OCI-LY3 (cell line): ENCODE results near the gene PTP4A2.
A peak's percentile ranks its signal among the peaks of the same experiment; 100 is the strongest.

Experiments used
- H2AFZ ChIP-seq: fragments of 200-600, 300-600 bp; shearing (Covaris generic); 2 replicates; pipeline ENCODE4 v1.6.0; 2014; ENCODE audit warnings: antibody characterized with exemption, low read depth, low read length
- H3K27ac ChIP-seq: fragments of 200-600, 300-600 bp; sonication (generic); 2 replicates; pipeline ENCODE4 v1.5.1; 2014; ENCODE audit warnings: mild to moderate bottlenecking, low read length, moderate library complexity, mixed read lengths
- H3K27me3 ChIP-seq: fragments of 200-600, 300-600 bp; sonication (generic); 2 replicates; pipeline ENCODE4 v1.6.1; 2014; ENCODE audit warnings: low read depth, low read length, mixed read lengths
- H3K36me3 ChIP-seq: fragments of 200-600, 300-600 bp; sonication (generic); replicated peaks from 2 replicates; pipeline ENCODE3; 2014; ENCODE audit warnings: low read depth, low read length, mixed read lengths
- H3K4me1 ChIP-seq: fragments of 300-600, 200-600 bp; sonication (generic); 2 replicates; pipeline ENCODE4 v1.6.1; 2014; ENCODE audit warnings: low read length, mixed read lengths
- H3K4me2 ChIP-seq: fragments of 200-600, 300-600 bp; sonication (generic); 2 replicates; pipeline ENCODE4 v1.6.1; 2014; ENCODE audit warnings: low read length, mixed read lengths
- H3K4me3 ChIP-seq: fragments of 300-600, 200-600 bp; sonication (generic); 2 replicates; pipeline ENCODE4 v1.5.1; 2014; ENCODE audit warnings: antibody characterized with exemption, mild to moderate bottlenecking, low read length, moderate library complexity
- H3K79me2 ChIP-seq: fragments of 300-600, 200-600 bp; shearing (Covaris generic); 2 replicates; pipeline ENCODE4 v1.6.1; 2014; ENCODE audit warnings: mild to moderate bottlenecking, low read length, mixed read lengths
- H3K9ac ChIP-seq: fragments of 300-600, 200-600 bp; shearing (Covaris generic); 2 replicates; pipeline ENCODE4 v1.6.0; 2014; ENCODE audit warnings: mild to moderate bottlenecking, low read length, moderate library complexity
- H3K9me3 ChIP-seq: fragments of 200-600, 300-600 bp; shearing (Covaris generic); 2 replicates; pipeline ENCODE4 v1.6.1; 2014; ENCODE audit warnings: low read length, mixed read lengths; ENCODE audit not compliant: insufficient read depth
- H4K20me1 ChIP-seq: fragments of 200-600, 300-600 bp; sonication (generic); 2 replicates; pipeline ENCODE4 v1.6.1; 2016; ENCODE audit warnings: low read length, mixed read lengths; ENCODE audit not compliant: insufficient read depth
- EZH2phosphoT487 ChIP-seq: fragments of 200-600 bp; shearing (Covaris generic); IDR thresholded peaks from 2 replicates; pipeline ENCODE4 v1.6.1; 2018; ENCODE audit warnings: antibody characterized with exemption, mixed run types, low read depth
- TF ChIP-seq, protein P1 (sequence below): fragments of 200-600, 300-600 bp; sonication (generic); IDR thresholded peaks from 2 replicates; pipeline ENCODE4 v1.5.1; 2014; ENCODE audit warnings: antibody characterized with exemption, low read length, low read depth

PTP4A2 gene

DNA sequence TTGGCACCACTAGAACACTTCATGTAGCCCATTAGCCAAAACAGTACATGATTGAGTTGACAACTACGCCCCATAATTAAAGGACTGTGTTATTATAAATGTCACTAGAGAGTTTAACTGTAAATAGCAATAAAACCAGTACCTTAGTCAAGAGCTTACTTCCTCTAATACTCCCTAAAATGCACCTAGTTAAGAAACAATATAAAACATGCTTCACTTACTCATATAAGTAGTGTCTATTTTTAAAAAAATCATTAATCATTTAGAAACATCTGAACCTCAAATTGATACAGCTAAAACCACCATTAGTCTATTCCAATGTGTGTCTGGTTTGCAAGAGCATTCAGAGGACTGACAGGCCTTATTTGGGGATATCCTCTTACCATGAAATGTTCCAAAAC is 25.3 kb downstream of the PTP4A2 start:
- peaks cover 54% of the 10 kb centered on the region for H3K36me3 ChIP-seq
- H3K4me2 ChIP-seq: peak overlapping the region; percentile 46
- TF ChIP-seq, protein P1, sequence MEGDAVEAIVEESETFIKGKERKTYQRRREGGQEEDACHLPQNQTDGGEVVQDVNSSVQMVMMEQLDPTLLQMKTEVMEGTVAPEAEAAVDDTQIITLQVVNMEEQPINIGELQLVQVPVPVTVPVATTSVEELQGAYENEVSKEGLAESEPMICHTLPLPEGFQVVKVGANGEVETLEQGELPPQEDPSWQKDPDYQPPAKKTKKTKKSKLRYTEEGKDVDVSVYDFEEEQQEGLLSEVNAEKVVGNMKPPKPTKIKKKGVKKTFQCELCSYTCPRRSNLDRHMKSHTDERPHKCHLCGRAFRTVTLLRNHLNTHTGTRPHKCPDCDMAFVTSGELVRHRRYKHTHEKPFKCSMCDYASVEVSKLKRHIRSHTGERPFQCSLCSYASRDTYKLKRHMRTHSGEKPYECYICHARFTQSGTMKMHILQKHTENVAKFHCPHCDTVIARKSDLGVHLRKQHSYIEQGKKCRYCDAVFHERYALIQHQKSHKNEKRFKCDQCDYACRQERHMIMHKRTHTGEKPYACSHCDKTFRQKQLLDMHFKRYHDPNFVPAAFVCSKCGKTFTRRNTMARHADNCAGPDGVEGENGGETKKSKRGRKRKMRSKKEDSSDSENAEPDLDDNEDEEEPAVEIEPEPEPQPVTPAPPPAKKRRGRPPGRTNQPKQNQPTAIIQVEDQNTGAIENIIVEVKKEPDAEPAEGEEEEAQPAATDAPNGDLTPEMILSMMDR: no peak
- TF ChIP-seq EZH2phosphoT487: no peak
- H3K27me3 ChIP-seq: no peaks in the 10 kb centered on the region
- H3K9ac ChIP-seq: no peak overlapping the region
- H3K9me3 ChIP-seq: no peaks in the 10 kb centered on the region
- H3K4me1 ChIP-seq: peaks cover 44% of the 10 kb centered on the region
- peaks cover 45% of the 10 kb centered on the region for H4K20me1 ChIP-seq
- H3K27ac ChIP-seq: peak overlapping the region; percentile 71
- H3K4me3 ChIP-seq: peak overlapping the region; percentile 8
- H2AFZ ChIP-seq: no peak overlapping the region
- peaks cover 77% of the 10 kb centered on the region for H3K79me2 ChIP-seq

- H3K27ac ChIP-seq: peak overlapping the region; percentile 71
- H3K4me3 ChIP-seq: peak overlapping the region; percentile 32; the same call in 1 of the 2 replicates
- peaks cover 72% of the 10 kb centered on the region for H3K79me2 ChIP-seq
- H2AFZ ChIP-seq: no peak overlapping the region
- peaks cover 45% of the 10 kb centered on the region for H4K20me1 ChIP-seq
- no peaks in the 10 kb centered on the region for H3K27me3 ChIP-seq
- H3K4me1 ChIP-seq: peaks cover 44% of the 10 kb centered on the region
- H3K9me3 ChIP-seq: no peaks in the 10 kb centered on the region
- TF ChIP-seq EZH2phosphoT487: no peak
- TF ChIP-seq, protein P1: no peak
- no peak overlapping the region for H3K9ac ChIP-seq
- H3K4me2 ChIP-seq: peak overlapping the region; percentile 46
- peaks cover 57% of the 10 kb centered on the region for H3K36me3 ChIP-seq
These were observed 26.0 kb downstream of the PTP4A2 start for GRCh38 chr1:31911994-31912780.

DNA sequence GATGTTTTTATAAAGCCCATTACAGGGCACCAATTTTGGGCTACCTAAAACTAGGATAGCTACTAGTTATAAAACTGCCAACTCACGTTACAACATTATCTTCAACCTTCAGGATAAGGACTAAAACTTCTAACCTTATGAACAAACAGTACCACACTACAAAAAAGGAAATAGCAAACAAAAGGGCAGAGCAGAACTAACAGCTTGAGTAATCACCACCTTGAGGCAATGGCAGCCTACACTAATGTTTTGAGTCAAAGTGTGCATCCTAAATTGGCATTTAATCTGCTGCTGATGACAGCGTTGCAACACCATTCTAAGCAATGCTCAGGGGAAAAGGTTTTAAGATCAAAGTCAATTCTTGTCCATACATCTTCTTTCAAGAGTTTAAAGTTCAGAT is 27.2 kb downstream of the PTP4A2 start:
- Histone ChIP-seq H3K27ac (peak overlapping the region; percentile 60), H4K20me1 (peaks cover 41% of the 10 kb centered on the region), H3K36me3 (peaks cover 54% of the 10 kb centered on the region), H3K9me3 (no peaks in the 10 kb centered on the region), H3K4me2 (peak overlapping the region; percentile 46), H3K4me1 (peaks cover 44% of the 10 kb centered on the region), H3K9ac (no peak overlapping the region), H3K27me3 (no peaks in the 10 kb centered on the region), H3K4me3 (peak overlapping the region; percentile 32), H3K79me2 (peaks cover 62% of the 10 kb centered on the region), H2AFZ (no peak overlapping the region)
- TF ChIP-seq, protein P1: no peak
- no peak for TF ChIP-seq EZH2phosphoT487

DNA sequence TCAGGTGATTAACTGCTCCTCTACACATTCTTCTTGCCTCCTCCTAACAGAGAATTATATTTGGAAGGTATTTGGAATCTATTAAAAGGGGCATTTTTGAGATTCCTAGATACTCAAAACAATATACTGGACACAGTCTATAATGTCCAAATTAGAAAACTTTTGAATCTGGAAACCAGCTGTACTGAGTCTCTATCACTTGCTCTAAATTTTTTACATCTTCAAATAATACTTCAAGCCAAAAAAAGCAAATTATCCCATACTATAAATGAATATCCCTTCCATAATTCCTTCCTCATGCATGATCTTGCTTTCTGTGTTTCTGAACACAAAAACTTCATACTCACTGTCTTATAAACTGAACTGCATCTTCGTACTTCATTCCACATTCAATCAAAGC is 28.5 kb downstream of the PTP4A2 start:
- Histone ChIP-seq H2AFZ (no peak overlapping the region), H3K79me2 (peaks cover 49% of the 10 kb centered on the region), H3K27ac (no peak overlapping the region), H3K9ac (no peak overlapping the region), H3K36me3 (peaks cover 56% of the 10 kb centered on the region), H3K27me3 (no peaks in the 10 kb centered on the region), H3K4me2 (no peak overlapping the region), H3K4me3 (no peak overlapping the region), H3K4me1 (peaks cover 43% of the 10 kb centered on the region), H4K20me1 (peaks cover 41% of the 10 kb centered on the region), H3K9me3 (no peaks in the 10 kb centered on the region)
- no peak for TF ChIP-seq EZH2phosphoT487
- TF ChIP-seq, protein P1: no peak
